AG09309 (cell line): ENCODE measurements around the gene EVA1B.

Experiments
- DNase-seq: peaks from one replicate; pipeline ENCODE4 v3.0.0-alpha.2; 2010; ENCODE audit warnings: low read depth
- H3K4me3 ChIP-seq: 2 replicates; pipeline ENCODE4 v1.5.1; 2011; ENCODE audit warnings: mild to moderate bottlenecking, low read depth, low read length, moderate library complexity; ENCODE audit not compliant: control insufficient read depth
- CTCF ChIP-seq: IDR thresholded peaks from 2 replicates; pipeline ENCODE4 v1.5.1; 2011; ENCODE audit warnings: mild to moderate bottlenecking, low read depth, low read length, inconsistent platforms; ENCODE audit not compliant: insufficient read depth, control insufficient read depth; ENCODE audit errors: missing control alignments

The EVA1B gene

DNA sequence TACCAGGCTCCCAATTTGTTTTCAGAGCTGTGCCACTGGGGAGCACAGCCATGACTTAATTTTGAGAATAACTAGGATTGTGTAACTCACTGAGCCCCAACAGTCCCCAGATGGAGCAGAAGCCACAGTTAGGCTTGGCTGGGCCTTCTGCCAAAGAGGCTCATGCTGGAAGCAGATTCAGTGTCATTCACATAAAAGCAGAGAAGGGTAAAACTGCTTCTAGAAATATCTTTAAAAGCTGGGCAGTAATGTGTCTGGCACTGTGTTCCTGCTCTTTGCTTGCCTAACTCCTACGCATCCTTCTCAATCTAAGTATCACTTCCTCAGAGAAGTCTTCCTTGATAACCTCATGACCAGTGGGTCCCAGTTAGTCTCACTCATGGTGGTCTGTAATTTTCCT, 41.9 kb upstream of the EVA1B start:
- no peak for TF ChIP-seq CTCF
- H3K4me3 ChIP-seq = no peak overlapping the region
- no peak for DNase-seq

GRCh38 chr1:36359911-36360550, 36.6 kb upstream of the EVA1B start:
- H3K4me3 ChIP-seq = no peak overlapping the region
- TF ChIP-seq CTCF = no peak
- no peak for DNase-seq

DNA sequence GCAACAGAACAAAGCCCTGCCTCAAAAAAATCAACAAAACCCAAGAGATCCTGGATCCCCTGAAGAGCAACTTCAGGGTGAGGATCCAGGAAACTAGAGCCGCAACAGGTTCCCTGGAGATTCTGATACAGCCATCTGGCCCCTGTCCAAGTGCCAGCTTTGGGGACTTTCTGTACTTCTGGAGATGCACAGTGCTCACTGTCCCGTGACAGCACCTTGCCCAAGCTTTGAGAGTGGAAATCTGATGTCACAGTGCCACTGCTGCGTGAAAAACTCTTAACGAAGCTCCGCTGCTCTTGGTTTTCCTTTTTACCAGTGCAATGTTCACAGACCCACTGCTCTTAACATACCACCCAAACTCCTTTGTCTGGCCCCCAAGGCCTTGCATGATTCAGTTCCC, 35.9 kb upstream of the EVA1B start:
- H3K4me3 ChIP-seq = no peak overlapping the region
- no peak for TF ChIP-seq CTCF
- DNase-seq = no peak

- no peak for TF ChIP-seq CTCF
- H3K4me3 ChIP-seq = no peak overlapping the region
- no peak for DNase-seq
Observed at GRCh38 chr1:36358514-36359084, 35.2 kb upstream of the EVA1B start.

DNA sequence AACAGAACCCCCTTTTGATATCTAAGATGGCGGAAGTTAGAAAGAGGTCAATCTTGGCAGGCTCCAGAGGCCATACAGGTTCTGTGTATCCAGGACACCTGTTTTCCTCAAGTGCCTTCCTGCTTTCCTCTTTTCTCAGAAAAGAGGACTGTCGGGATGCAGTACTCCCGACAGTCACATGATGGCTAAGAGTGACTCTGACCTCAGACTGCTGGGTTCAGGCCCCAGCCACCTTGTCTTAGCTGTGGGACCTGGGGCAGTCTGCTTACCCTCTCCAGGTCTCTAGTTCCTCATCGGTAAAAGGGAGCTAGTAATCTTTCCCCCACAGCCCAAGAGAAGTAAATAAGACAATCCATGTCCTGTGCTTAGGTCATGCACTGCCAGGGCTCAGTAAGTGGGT, 32.4 kb upstream of the EVA1B start:
- H3K4me3 ChIP-seq = no peak overlapping the region

DNA sequence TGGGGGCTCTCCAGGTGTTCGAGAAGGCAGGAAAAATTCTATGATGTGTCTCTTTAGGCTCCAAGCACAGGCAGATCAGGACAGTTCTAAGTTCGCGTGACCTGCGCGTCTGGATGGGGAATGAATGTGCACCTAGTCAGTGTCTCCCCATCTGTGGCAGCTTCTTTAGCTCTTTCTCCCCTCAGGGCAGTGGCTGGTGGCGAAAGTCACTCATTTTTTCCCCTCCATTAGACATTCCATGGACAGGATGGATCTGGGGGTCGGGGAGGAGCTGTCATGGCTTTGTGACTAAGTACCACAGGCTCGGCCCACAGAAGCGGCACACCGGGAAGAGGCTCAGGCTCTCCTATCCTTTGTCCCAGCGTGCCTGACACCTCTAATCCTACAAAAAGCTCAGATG, 31.0 kb upstream of the EVA1B start:
- no peak overlapping the region for H3K4me3 ChIP-seq
- no peak for DNase-seq
- no peak for TF ChIP-seq CTCF

More for the DNA sequence above, 32.4 kb upstream of the EVA1B start:
- no peak for TF ChIP-seq CTCF
- DNase-seq = no peak
